Ramos (cell line): ENCODE results near the gene LEUTX.
"Not testable (repeated sequence)": the region's sequence is repeated elsewhere in the genome, so short reads cannot be mapped to it uniquely, and the experiment has no call there.

Experiments used
- in situ Hi-C: fragments of 300-500 bp; cut with MboI; formaldehyde crosslinking; loops from one replicate; pipeline ENCODE4 v1.14.3; 2022; ENCODE audit warnings: low sequenced_read_pairs; ENCODE audit not compliant: unreplicated experiment

LEUTX gene, protein sequence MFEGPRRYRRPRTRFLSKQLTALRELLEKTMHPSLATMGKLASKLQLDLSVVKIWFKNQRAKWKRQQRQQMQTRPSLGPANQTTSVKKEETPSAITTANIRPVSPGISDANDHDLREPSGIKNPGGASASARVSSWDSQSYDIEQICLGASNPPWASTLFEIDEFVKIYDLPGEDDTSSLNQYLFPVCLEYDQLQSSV

DNA sequence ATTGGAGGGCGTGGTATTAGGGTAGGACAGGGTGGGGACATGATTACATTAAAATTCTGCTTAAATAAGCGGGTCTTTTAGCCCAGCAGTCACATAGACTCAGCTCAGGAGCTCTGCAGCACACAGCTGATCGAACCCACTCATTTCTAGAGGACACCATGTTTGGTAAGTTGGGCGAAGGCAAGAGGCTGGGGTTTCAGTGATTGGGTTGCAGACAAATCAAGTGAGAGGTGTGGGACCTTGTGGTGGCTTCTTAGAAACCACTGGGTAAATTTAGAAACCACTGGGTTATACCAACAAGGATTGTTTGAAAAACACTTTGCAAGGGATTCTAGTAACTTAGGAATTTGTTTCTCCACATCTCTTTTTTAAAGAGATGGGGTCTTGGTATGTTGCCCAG lies at the start of gene LEUTX:
LEUTX (plus strand) TSS at position 92 of the 400 bp plus-strand sequence; CDS start at position 159, 67 bp downstream.
- in situ Hi-C loops, result no loop called here

DNA sequence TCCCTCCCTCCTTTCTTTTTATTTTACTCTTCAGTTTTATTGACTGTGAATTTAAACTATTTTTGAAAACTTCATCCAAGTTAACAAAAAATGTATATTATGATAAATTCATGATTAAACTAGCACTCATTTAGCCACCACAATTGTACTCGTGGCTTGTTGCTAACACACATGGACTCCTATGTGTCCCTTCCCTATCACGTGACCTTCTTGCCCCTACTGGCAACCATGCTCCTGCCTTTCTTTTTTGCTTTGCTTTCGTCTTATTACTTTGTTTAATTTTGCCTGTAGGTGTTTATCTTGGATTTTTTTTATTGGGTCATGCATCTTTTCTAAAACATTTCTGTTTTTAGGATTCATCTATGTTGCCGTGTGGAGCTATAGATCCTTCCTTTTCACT lies 49.1 kb upstream of the LEUTX start:
- in situ Hi-C loops, result no loop called here

DNA sequence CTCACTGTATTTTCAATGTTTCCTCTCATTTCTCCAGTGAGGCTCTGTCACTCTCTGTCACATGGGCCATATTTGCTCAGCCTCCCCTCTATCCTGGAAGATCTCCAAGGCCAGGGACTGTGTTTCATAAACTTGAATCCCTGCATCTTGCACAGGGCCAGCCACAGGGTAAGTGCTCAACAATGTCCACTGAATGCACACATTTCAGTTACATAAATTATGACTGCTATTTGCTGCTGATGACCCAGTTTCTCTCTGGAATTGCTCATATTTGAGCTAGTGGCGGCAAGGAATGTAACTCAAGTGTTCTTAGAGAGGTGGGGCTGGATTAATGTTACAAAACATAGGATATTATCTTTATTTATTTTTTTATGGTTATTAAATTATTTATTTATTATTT lies 47.0 kb upstream of the LEUTX start:
- in situ Hi-C loops, result no loop called here

DNA sequence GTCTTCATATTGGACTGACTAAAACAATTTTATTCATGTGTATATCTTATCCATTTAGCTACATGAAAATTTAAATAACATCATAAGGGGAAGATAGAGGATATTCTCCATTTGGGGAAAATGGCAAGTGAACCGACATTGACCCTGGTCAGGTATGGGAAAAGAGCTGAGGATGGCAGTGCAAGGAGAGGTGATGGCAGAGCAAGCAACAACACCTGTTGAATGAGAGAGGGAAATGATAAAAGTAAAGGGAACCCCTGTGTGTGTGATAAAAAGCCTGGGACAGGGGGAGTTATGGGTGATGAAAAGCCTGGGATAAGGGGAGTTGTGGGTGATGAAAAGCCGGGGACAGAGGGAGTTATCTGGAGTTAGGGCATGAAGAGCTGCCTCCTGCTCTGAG lies 44.8 kb upstream of the LEUTX start:
- in situ Hi-C loops, result no loop called here

DNA sequence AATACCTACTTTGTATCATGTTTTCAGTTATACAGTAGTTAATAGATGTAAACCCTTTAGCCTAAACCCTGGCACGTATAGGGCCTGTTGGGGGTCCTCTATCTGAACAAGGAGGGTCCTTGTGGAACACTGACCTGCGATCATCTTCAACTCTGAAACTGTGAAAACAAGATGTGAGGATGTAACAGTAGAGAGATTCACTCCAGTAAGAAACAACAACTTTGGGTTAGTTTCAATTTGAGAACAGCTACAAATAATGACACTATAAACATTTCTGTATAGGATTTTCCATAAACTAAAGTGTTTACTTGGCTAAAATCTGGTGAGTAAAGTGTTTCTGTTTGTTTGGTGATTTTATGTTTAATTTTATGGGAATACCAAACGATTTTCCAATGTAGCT lies 43.0 kb upstream of the LEUTX start:
- in situ Hi-C loops, result no loop called here

DNA sequence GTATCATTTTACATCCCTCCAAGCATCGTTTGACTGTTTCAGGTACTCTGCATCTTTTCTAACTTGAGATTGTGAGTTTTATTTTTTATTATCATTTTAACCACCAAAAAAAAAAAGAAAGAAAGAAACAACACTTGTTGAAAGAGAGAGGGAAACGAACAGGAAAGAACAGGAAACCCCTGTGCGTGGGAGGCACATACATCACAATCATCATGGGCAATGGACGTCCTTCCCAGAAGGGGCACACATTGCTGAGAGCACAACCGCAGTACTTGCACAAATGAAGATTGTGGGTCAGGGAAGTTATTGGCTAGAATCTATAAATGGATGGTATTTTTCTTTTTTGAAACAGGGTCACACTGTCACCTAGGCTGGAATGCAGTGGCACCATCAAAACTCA lies 42.6 kb upstream of the LEUTX start:
- in situ Hi-C loops, result no loop called here

DNA sequence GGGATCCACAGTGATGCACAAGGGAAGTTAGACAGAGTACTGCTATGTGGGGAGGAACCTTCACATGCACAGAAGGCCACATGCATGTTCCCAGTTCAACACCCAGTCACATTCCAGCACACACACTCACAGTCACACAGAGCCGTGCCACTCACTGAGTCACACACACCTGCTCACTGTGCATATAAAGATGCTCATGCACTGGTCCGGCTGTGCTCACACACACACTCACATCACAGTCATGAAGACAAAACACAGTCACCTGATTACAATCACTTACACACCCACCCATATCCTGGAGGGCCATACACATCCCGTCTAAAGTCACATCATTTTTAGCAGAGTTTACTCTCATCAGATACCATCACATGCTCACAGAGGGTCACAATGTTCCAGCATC lies 41.3 kb upstream of the LEUTX start:
- in situ Hi-C loops, result no loop called here

DNA sequence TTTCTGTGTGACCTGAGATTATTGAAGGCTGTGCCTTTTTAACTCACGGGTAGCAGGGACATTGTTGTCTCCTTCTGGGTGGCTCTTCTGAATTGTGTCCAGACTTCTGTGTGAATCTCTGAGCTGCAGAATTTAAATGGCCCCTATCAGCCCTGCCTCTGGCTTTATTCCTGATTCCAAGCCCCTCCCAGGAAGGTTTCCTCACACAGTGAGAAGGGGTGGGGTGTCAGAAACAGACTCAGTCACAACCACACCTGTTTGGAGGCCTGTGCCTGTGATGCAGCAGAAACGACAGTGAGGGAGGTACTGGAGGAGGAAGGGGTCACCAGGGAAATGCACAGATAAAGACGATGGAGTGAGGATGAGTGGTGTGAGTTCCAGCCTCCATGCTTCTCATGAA lies 40.8 kb upstream of the LEUTX start, which contains the start of gene CLC:
CLC (minus strand) TSS at position 139 of the 400 bp plus-strand sequence; CDS start at position 62, 77 bp downstream.
- in situ Hi-C loops, result no loop called here

DNA sequence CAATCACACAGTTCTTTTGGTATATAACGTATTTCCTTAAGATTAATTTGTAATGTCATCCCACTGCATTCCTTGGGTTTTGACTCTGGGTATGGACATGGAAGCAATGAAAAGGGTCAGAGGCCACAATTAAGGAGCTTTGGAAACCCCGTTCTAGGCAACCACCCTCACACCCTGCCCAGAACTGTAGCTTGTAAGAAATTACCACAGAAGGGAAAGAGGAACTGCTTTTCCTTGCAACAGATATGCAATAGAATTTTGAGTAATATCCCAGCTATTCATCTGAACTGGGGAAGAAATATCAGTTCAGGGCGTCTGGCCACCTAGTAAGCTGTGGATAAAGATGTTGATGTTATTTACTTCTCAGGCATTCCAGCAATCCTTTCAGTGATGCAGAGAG lies 39.8 kb upstream of the LEUTX start:
- in situ Hi-C loops, result no loop called here

DNA sequence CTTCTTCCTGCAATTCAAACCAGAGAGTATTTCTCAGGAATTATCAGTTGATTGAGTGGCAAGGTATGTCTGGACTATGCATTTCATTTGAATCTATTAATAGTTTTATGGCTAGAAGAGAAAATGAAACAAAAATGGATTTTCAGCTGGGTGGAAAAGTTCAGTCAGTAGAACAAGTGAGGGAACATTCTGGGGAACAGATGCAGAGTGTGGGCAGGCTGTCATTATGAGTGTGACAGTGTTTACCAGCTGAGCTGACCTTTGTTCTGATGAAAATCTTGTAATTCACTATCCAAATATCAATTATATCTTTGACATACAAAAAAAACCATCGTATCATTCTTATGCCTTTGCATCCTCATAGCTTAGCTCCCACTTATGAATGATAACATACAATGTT lies 38.3 kb upstream of the LEUTX start:
- in situ Hi-C loops, result no loop called here

DNA sequence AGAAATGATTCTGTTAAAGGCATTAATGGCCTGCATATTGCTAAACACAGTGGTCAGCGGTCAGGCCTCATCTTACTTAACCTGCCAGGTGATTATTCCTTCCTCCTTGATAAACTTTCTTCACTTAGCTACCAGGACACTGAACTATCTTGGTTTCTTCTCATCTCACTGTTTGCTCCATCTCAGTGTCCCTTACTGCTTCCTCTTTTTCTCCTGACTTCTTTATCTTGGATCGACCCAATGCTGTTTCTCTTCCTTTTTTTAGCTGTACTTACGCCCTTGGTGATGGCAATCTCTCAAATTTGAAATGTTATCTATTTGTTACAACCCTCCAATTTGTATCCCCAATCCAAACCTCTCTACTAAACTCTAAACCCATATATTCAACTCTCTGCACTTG lies 33.0 kb upstream of the LEUTX start:
- in situ Hi-C loops, result no loop called here

DNA sequence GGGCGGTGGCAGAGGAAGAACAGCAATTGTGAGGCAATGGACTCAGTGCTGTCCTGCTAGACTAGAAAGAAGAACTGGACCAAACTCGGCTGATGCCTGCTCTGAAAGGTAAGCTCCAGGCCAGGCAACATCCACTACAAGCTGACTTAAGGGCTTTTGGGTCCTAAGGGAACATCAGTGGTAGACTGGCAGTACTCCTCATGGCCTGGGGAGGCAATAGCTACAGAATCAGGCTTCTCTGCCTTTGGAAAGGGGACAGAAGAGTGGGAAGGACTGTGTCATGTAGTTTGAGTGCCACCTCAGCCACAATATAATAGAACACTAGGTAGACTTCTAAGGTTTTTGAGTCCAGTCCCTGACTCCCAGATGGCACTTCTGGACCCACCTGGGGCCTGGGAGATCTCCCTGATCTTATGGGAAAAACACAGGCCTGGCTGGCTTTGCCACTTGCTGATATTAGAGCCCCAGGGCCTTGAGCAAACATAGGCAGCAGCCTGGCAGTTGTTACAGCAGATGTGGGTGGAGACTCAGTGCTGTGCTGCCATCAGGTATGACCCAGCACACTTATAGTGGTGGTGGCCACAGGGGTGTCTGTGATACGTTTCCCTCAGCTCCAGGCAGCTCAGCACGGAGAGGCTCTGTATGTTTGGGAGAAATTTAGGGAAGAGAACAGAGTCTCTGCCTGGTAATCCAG lies 31.7 kb upstream of the LEUTX start:
- in situ Hi-C loops, result no loop called here

DNA sequence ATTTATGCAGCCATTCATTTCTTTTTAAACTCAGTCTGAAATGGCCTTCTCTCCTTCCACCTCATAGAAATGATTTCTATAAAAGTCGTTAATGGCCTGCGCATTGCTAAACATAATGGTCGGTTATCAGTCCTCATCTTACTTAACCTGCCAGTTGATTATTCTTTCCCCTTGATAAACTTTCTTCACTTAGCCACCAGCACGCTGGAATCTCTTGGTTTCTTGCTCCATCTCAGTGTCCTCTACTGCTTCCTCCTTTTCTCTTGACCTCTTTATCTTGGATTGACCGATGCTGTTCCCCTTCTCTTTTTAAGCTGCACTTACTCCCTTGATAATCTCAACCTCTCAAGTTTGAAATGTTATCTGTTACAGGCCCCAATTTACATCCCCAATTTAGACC lies 28.7 kb upstream of the LEUTX start:
- in situ Hi-C loops, result no loop called here

DNA sequence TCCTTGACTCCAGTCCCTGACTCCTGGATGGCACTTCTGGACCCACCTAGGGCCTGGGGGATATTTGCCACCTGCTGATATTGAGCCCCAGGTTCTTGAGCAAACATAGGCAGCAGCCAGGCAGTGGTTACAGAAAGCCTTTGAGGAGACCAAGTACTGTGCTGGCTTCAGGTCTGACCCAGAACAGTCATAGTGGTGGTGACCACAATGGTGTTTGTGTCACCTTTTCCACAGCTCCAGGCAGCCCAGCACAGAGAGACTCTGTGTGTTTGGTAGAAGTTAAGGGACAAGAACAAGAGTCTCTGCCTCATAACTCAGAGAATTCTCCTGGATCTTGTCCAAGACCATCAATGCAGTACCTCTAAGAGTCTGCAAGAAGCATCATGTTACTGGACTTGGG lies 26.3 kb upstream of the LEUTX start:
- in situ Hi-C loops, result no loop called here

DNA sequence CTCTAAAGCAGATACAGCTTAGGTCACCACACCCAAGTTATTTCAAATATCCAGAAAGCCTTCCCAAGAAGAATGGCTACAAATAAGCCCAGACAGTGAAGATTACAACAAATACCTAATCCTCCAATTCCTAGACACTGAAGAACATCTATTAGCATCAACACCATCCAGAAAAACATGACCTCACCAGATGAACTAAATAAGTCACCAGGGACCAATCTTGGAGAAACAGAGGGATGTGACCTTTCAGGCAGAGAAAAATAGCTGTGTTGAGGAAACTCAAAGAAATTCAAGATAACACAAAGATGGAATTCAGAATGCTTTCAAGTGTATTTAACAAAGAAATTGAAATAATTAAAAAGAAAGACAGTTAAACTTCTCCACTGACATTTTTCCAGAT lies 25.9 kb upstream of the LEUTX start:
- in situ Hi-C loops, result no loop called here

DNA sequence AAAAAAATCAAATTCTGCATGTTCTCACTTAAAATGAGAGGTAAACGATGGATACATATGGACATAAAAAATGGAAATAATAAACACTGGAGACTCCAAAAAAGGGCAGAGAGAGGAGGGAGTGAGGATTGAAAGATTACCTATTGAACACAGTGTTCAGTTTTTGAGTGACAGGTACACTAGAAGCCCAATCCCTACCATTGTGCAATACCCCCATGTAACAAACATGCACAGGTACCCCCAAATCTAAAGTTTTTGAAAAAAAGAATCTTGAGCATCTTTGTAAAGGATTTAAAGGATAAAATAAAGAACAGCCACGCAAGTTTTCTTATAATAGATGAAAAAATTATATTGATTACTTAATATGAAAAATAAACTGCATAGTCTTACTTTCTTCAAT lies 24.1 kb upstream of the LEUTX start:
- in situ Hi-C loops, result no loop called here

DNA sequence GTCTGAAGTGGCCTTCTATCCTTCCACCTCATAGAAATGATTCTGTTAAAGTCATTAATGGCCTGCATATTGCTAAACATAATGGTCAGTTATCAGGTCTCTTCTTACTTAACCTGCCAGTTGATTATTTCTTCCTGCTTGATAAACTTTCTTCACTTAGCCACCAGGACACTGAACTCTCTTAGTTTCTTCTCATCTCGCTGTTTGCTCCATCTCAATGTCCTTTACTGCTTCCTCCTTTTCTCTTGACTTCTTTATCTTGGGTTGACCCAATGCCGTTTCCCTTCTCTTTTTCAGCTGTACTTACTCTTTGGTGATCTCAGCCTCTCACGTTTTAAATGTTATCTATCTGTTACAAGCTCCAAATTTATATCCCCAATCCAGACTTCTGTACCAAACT lies 23.7 kb upstream of the LEUTX start:
- in situ Hi-C loops, result no loop called here

DNA sequence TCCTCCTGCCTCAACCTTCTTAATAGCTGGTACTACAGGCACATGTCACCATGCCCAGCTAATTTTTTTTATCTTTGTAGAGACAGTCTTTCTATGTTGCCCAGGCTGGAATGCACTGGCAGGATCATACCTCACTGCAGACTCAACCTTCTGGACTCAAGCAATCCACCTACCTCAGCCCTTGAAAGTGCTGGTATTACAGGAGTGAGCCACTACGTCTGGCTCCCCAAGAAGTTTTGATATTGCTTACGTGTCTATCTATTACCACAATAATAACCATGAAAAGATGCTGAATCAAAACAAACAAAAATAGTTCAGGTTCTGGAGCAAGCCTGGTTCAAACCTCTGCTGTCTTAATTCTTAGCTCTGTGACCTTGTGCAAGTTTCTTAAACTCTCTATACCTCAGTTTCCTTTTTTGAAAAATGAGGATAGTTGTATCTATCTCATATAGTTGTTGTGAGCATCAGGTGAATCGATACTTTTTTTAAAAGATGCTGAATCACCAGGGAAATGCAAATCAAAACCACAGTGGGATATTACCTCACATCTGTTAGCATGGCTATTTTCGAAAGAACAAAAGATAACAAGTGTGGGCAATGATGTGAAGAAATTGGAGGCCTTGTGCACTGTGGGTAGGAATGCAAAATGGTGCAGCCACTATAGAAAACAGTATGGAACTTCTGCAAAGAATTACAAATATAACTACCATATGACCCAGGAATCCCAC lies 19.0 kb upstream of the LEUTX start:
- in situ Hi-C loops, result no loop called here

DNA sequence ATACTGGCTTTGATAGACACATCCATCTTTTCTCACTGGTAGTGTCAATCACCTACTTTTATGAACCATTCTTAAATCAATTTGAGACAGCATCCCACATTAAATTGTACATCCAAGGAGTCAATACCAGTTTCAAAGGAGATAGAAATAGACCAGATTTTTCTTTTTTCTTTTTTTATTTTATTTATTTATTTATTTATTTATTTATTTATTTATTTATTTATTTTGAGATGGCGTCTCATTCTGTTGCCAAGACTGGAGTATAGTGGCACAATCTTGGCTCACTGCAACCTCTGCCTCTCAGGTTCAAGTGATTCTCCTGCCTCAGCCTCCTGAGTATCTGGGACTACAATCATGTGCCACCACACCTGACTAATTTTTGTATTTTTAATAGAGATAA lies 16.8 kb upstream of the LEUTX start:
- in situ Hi-C loops, result not testable (repeated sequence)

DNA sequence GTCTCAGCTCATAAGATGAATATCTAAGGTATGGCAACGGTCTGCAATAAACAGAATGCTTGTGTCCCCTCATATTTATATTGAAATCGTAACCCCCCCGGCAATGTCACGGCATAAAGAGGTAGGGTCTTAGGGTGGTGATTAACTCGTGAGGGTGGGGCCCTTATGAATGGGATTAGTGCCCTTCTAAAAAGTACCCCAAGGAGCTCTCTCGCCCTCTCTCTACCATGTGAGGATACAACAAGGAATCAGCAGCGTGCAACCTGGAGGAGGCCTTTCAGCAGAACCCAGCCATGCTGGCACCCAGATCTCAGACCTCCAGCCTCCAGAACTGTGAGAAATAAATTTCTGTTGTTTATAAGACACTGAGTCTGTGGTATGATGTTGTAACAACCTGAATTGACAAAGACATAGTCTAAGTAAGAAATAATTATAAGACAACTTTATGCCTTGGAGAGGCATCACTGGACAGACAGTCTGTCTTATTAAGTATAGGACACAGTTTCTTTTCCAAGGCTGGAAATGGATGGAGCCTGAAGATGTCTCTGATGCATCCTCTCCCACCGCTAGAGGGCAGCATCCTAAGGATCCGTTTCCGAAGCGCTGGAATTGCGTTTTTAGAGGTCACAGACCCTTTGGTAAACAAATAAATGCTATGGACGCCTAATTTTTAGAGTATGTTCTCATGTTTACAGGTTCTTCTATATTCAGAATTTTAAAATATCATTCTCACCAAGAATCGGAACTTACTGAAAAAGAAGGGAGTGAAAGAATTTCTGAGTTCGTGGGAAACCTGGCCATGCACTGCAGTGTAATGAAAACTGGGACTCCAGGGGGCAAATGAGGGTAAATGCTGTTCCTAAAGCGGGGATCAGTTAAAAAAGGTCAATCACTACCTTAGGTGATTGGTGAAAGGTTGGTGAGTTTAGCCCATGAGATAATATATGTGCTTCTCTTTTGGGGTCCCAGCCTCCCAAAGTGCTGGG lies 13.3 kb upstream of the LEUTX start:
- in situ Hi-C loops, result no loop called here
